ENCODE measurements around the gene NR6A1.

- TF ChIP-seq EZH2 (IDR thresholded peaks at IDR 0.05; ENCODE audit: insufficient read depth, poor library complexity, severe bottlenecking) = no peak
- no peak for TF ChIP-seq EZH2phosphoT487 (IDR thresholded peaks at IDR 0.05; ENCODE audit: insufficient read depth, low read depth)
Observed at GRCh38 chr9:124605258-124605657, 165.9 kb downstream of the NR6A1 start.
